HEK293T (cell line): ENCODE measurements around the gene HSBP1.

ENCODE experiments used
- PKNOX1 ChIP-seq: fragments of 450-650 bp; IDR thresholded peaks from 2 replicates; pipeline ENCODE4 v1.6.1; 2016
- SP1 ChIP-seq: fragments of 450-650 bp; IDR thresholded peaks from 2 replicates; pipeline ENCODE4 v1.6.1; 2017

- TF ChIP-seq SP1 = no peak
- TF ChIP-seq PKNOX1 = no peak
Measured at GRCh38 chr16:83791916-83792315, 15.9 kb upstream of the HSBP1 start.
